GM12892 (cell line): ENCODE data around the gene OR13H1.
"Not testable (repeated sequence)": the region's sequence is repeated elsewhere in the genome, so short reads cannot be mapped to it uniquely, and the experiment has no call there.

ENCODE experiments used
- DNase-seq: peaks from one replicate; pipeline ENCODE4 v3.0.0; 2011; ENCODE audit not compliant: insufficient read length
- FAIRE-seq: peaks from 2 replicates; lab custom pipeline; 2011; peaks lifted over from hg19 to GRCh38; lab: Jason Lieb, UNC
- POLR2A ChIP-seq: IDR thresholded peaks from 2 replicates; pipeline ENCODE4 v1.6.1; 2011; ENCODE audit warnings: low read depth, low read length, control low read depth
- POLR2AphosphoS5 ChIP-seq: IDR thresholded peaks from 2 replicates; pipeline ENCODE4 v1.6.1; 2011; ENCODE audit warnings: low read depth, low read length, control low read depth
- TAF1 ChIP-seq: IDR thresholded peaks from 2 replicates; pipeline ENCODE4 v1.6.1; 2011; ENCODE audit warnings: low read depth, mild to moderate bottlenecking, control low read depth, low read length, borderline replicate concordance

OR13H1 gene

DNA sequence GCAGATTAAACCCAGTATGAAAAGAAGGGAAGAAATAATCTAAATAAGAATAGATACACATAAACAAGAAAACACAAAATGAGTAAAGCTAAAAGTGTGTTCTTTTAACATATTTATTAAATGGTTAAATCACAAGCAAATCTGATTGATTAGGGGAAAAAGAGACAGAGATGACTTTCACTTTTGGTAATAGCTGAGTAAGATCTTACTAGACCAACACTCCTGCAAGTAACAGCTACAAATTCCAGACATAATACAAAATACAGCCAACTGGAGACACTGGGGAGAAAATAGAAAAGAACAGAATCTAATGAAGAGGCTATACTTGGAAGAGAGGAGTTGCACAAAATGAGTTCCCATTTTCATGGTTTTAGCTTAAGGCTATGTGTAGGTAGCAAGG lies 33.5 kb downstream of the OR13H1 start:
- no peak for FAIRE-seq
- no peak for TF ChIP-seq TAF1
- TF ChIP-seq POLR2A: no peak
- no peak for TF ChIP-seq POLR2AphosphoS5
- DNase-seq: no peak

DNA sequence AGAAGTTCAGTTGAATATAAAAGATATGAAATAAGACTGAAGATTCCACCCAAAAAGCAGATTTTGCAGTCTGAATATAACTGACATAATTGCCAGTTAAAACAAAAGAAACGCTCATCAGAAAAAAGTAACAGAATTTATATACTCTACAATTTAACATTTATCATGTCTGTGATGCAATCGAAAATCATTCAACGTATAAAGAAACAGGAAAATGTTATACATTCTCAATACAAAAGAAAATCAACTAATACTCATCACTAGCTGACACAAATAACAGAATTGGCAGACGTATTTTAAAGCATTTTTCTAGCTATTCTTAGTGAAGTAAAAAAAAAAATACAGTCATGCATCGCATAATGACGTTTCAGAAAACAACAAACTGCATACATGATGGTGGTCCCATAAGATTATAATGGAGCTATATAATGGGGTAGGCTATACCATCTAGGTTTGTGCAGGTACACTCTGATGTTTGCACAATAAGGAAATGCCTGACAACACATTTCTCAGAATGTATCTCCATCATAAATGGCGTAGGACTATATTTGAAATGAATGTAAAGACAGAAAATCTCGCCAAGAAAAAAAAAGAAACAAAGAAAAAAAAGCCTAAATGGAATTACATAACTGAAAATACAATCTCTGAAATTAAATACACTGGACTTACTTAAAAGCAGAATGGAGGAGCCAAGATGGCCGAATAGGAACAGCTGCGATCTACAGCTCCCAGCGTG lies 34.3 kb downstream of the OR13H1 start:
- DNase-seq (no peak), FAIRE-seq (no peak)
- TF ChIP-seq POLR2A: no peak
- no peak for TF ChIP-seq POLR2AphosphoS5
- TF ChIP-seq TAF1: no peak

GRCh38 chrX:131578735-131579367 lies 35.0 kb downstream of the OR13H1 start:
- DNase-seq, FAIRE-seq: not testable (repeated sequence)

GRCh38 chrX:131588995-131589394 lies 45.1 kb downstream of the OR13H1 start:
- no peak for FAIRE-seq
- TF ChIP-seq POLR2AphosphoS5 (no peak), TAF1 (no peak), POLR2A (no peak)
- DNase-seq: no peak
